GM06990 (cell line): Measurements from ENCODE around the gene FAM131A.

Source experiments
- DNase-seq: peaks from one replicate; pipeline ENCODE4 v3.0.0-alpha.2; 2011; ENCODE audit not compliant: insufficient read length; ENCODE audit errors: extremely low read depth
- H3K27me3 ChIP-seq: replicated peaks from 2 replicates; pipeline ENCODE4 v1.6.0; 2011; ENCODE audit warnings: low read length; ENCODE audit not compliant: control insufficient read depth, insufficient read depth
- H3K36me3 ChIP-seq: 2 replicates; pipeline ENCODE4 v1.5.1; 2011; ENCODE audit warnings: low read length; ENCODE audit not compliant: control insufficient read depth, insufficient read depth
- H3K4me3 ChIP-seq: replicated peaks from 2 replicates; pipeline ENCODE4 v1.5.1; 2011; ENCODE audit warnings: low read depth, mild to moderate bottlenecking, control low read depth, low read length
- TF ChIP-seq, protein P1 (sequence below): IDR thresholded peaks from 2 replicates; pipeline ENCODE4 v1.5.1; 2011; ENCODE audit warnings: low read length, control low read depth, mild to moderate bottlenecking, inconsistent platforms; ENCODE audit not compliant: insufficient read depth, poor library complexity, severe bottlenecking

FAM131A gene

DNA sequence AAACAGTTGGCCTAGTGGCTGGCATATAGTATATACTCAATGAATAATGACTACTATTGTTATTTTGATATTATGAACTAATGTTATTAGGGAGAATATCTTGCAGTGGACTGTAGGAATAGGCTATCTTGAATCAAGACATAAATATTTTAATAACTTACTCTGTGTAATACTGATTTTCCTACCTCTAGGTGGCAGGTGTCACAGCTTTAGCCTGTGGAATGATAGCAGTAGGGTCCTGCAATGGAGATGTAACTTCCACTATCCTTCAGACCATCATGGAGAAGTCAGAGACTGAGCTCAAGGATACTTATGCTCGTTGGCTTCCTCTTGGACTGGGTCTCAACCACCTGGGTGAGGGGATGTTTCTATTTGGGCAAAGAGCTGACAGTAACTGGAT, 31.8 kb upstream of the FAM131A start:
- H3K27me3 ChIP-seq: no peaks in the 10 kb centered on the region

DNA sequence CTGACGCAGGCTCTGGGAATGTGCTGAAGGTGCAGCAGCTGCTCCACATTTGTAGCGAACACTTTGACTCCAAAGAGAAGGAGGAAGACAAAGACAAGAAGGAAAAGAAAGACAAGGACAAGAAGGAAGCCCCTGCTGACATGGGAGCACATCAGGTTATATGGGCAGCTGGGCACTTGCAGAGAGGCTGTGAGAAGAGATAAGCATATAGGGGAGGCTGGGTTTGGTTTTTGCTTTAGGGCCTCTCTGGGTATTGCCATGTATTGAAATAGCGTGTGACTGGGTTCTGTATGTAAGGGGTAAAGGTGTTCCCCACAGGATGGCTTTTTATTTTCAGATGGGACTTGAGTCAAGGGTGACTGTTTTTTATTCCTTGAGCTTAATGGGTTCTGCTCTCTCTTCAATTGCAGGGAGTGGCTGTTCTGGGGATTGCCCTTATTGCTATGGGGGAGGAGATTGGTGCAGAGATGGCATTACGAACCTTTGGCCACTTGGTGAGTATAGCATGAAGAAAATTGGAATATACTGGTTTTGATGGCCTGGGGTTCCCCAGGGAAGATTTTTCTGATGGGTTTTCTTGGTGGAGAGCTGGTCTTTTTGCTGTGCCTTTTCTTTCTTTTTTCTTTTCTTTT, 30.9 kb upstream of the FAM131A start:
- TF ChIP-seq, protein P1, sequence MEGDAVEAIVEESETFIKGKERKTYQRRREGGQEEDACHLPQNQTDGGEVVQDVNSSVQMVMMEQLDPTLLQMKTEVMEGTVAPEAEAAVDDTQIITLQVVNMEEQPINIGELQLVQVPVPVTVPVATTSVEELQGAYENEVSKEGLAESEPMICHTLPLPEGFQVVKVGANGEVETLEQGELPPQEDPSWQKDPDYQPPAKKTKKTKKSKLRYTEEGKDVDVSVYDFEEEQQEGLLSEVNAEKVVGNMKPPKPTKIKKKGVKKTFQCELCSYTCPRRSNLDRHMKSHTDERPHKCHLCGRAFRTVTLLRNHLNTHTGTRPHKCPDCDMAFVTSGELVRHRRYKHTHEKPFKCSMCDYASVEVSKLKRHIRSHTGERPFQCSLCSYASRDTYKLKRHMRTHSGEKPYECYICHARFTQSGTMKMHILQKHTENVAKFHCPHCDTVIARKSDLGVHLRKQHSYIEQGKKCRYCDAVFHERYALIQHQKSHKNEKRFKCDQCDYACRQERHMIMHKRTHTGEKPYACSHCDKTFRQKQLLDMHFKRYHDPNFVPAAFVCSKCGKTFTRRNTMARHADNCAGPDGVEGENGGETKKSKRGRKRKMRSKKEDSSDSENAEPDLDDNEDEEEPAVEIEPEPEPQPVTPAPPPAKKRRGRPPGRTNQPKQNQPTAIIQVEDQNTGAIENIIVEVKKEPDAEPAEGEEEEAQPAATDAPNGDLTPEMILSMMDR: no peak

More for the DNA sequence above, 31.8 kb upstream of the FAM131A start:
- TF ChIP-seq, protein P1: peak; percentile 39
- Histone ChIP-seq H3K4me3 (no peak overlapping the region), H3K36me3 (peaks cover 29% of the 10 kb centered on the region)
- no peak for DNase-seq

DNA sequence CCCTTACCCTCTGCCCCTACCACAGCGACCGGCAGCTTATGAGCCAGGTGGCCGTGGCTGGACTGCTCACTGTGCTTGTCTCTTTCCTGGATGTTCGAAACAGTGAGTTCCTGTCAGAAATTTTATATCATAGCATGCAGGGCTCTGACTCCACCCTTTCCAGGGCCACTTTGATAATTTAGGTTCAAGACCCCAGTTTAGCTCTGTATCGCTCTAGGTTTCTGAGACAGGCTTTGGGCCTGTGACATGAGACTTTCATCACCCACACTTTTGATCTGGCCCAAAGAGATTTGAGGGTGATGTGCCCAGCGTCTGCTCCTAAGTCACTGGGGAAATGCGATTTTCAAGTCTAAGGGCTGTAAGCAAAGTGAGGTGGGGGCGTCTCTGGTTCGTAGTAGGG, 29.5 kb upstream of the FAM131A start:
- Histone ChIP-seq H3K27me3 (no peaks in the 10 kb centered on the region), H3K36me3 (peaks cover 16% of the 10 kb centered on the region), H3K4me3 (no peak overlapping the region)
- TF ChIP-seq, protein P1: no peak
- no peak for DNase-seq

More for the DNA sequence above, 30.9 kb upstream of the FAM131A start:
- no peak for DNase-seq
- Histone ChIP-seq H3K27me3 (no peaks in the 10 kb centered on the region), H3K36me3 (peaks cover 27% of the 10 kb centered on the region), H3K4me3 (no peak overlapping the region)

DNA sequence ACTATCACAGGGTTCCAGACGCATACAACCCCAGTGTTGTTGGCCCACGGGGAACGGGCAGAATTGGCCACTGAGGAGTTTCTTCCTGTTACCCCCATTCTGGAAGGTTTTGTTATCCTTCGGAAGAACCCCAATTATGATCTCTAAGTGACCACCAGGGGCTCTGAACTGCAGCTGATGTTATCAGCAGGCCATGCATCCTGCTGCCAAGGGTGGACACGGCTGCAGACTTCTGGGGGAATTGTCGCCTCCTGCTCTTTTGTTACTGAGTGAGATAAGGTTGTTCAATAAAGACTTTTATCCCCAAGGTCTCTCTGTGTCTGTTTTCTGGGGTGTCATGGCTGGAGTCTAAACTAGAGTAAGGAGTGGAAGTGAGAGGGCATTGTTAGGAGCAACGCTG, 28.7 kb upstream of the FAM131A start:
- peaks cover 15% of the 10 kb centered on the region for H3K36me3 ChIP-seq
- TF ChIP-seq, protein P1: no peak
- DNase-seq: no peak
- H3K4me3 ChIP-seq: no peak overlapping the region
- no peaks in the 10 kb centered on the region for H3K27me3 ChIP-seq

DNA sequence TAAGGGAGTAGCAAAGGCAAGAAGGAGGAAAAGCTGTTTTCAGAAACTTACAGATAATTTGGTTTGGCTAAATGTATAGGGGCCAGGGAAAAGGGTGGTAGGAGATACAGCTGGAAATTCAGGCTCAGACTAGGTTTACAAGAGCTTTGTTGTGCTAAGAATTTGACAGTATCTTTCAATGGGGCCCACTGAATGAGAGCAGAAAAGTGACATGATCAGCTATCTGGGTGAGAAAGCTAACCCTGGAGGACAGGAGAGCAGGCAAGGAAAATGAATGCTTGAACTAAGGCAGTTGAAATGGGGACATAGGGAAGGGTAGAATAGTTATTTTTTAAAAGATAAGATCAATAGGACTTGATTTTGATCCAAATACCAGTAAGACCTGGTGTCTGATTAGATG, 25.8 kb upstream of the FAM131A start:
- no peak overlapping the region for H3K4me3 ChIP-seq
- no peaks in the 10 kb centered on the region for H3K27me3 ChIP-seq
- H3K36me3 ChIP-seq: peaks cover 6% of the 10 kb centered on the region
- TF ChIP-seq, protein P1: no peak
- no peak for DNase-seq

DNA sequence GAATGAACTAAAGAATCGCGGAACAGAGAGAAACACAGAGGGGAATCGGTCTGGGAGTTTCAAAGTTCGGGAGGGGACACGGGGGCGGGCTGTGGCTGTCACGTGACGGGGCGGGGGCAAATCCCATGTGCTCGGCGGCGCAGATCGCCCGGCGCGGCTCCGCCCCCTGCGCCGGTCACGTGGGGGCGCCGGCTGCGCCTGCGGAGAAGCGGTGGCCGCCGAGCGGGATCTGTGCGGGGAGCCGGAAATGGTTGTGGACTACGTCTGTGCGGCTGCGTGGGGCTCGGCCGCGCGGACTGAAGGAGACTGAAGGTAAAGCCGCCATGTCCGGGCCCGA, 23.1 kb upstream of the FAM131A start, which contains the start of gene EIF4G1:
Gene EIF4G1 (plus strand): TSS at position 244 of the 337 bp plus-strand sequence. CDS start 1,191 bp downstream, outside the sequence.
- peak; percentile 98 for DNase-seq

More for the DNA sequence above, 23.1 kb upstream of the FAM131A start, which contains the start of gene EIF4G1:
- Histone ChIP-seq H3K27me3 (no peaks in the 10 kb centered on the region), H3K36me3 (peaks cover 11% of the 10 kb centered on the region), H3K4me3 (peak within 1 kb of the TSS; percentile 71)
- TF ChIP-seq, protein P1: no peak
